Measurements from ENCODE around the gene PRKAR1B. TPM values are rescaled to one million over a fixed set of nuclear protein-coding genes. Genes with fewer than 3 reads are reported as not detected.

The PRKAR1B gene
- total RNA-seq, 1 donor from 2014 or later: 14.7 TPM

DNA sequence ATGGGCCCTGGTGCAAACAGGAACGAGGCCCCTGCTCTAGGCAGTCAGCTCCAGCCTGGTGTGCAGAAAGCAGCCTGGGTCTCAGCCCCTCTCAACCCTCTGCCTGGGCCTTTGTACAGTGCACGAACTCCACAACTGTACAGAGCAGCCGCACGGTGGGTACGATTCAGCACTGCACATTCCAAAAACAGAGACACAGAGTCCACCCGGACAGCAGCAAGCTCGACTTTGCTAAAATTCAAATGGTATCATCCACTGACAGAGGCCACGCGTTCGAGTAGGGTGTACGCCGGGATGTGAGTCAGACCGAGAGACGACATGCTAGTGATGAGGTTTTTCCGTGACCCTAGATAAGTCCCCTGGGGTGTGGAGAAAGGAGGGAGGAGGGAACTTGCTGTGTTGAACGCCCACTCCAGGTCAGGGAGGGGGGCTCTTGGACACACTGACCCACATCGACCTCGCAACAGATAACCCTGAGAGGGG is 141.8 kb downstream of the PRKAR1B start:
- Histone ChIP-seq H3K9me3 (ENCODE audit: insufficient read depth, low read depth, low read length) (peaks cover 9% of the 10 kb centered on the region), H3K4me1 (ENCODE audit: insufficient read depth, low read length) (no peaks in the 10 kb centered on the region), H3K4me2 (ENCODE audit: low read length) (no peak overlapping the region), H3K27me3 (ENCODE audit: insufficient read depth, low read length) (no peaks in the 10 kb centered on the region), H2AFZ (ENCODE audit: low read depth, low read length) (no peak overlapping the region), H3K79me2 (ENCODE audit: insufficient read depth, low read length) (no peaks in the 10 kb centered on the region), H3K9ac (ENCODE audit: low read length) (no peak overlapping the region), H4K20me1 (ENCODE audit: insufficient read depth, low read length) (no peaks in the 10 kb centered on the region), H3K4me3 (ENCODE audit: insufficient read depth, low read depth, low read length) (no peak overlapping the region), H3K36me3 (ENCODE audit: insufficient read depth, low read length) (no peaks in the 10 kb centered on the region), H3K27ac (ENCODE audit: low read depth, low read length) (no peak overlapping the region)
- no peak for TF ChIP-seq EZH2 (IDR thresholded peaks at IDR 0.05; ENCODE audit: insufficient read depth, low read length)
- TF ChIP-seq, protein P1, sequence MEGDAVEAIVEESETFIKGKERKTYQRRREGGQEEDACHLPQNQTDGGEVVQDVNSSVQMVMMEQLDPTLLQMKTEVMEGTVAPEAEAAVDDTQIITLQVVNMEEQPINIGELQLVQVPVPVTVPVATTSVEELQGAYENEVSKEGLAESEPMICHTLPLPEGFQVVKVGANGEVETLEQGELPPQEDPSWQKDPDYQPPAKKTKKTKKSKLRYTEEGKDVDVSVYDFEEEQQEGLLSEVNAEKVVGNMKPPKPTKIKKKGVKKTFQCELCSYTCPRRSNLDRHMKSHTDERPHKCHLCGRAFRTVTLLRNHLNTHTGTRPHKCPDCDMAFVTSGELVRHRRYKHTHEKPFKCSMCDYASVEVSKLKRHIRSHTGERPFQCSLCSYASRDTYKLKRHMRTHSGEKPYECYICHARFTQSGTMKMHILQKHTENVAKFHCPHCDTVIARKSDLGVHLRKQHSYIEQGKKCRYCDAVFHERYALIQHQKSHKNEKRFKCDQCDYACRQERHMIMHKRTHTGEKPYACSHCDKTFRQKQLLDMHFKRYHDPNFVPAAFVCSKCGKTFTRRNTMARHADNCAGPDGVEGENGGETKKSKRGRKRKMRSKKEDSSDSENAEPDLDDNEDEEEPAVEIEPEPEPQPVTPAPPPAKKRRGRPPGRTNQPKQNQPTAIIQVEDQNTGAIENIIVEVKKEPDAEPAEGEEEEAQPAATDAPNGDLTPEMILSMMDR (IDR thresholded peaks at IDR 0.05; ENCODE audit: insufficient read depth, low read depth, low read length): no peak
- Mint-ChIP-seq H3K27ac (ENCODE audit: unreplicated experiment) (no peak overlapping the region), H3K4me3 (ENCODE audit: unreplicated experiment) (no peak overlapping the region), H3K4me1 (ENCODE audit: low read depth, unreplicated experiment) (peaks cover 5% of the 10 kb centered on the region), H3K9me3 (ENCODE audit: unreplicated experiment) (peaks cover 9% of the 10 kb centered on the region), H3K36me3 (ENCODE audit: low read depth, unreplicated experiment) (peaks cover 14% of the 10 kb centered on the region), H3K27me3 (ENCODE audit: low read depth, unreplicated experiment) (no peaks in the 10 kb centered on the region)
- DNase-seq (ENCODE audit: low read depth): no peak
- FAIRE-seq: no peak

DNA sequence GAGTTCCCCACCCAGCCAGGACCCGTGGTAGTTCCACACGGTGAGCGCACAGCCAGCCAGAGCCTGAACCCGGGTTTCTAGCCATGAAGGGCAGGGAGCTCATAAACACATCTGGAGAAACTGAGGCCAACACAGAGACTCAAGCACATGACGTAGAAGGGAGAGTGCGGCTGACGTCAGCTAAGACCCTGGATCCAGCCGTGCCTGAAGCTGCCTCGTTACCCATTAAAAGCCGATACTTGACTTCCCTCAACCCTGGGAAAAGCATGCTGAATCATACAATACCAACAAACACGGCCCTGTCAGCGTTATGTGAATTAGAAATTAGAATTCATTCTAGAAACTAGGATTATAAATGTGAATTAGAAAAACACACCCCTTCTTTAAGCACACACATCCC is 142.3 kb downstream of the PRKAR1B start:
- Histone ChIP-seq H3K36me3 (ENCODE audit: insufficient read depth, low read length) (no peaks in the 10 kb centered on the region), H4K20me1 (ENCODE audit: insufficient read depth, low read length) (no peaks in the 10 kb centered on the region), H3K4me2 (ENCODE audit: low read length) (no peak overlapping the region), H3K79me2 (ENCODE audit: insufficient read depth, low read length) (no peaks in the 10 kb centered on the region), H3K9me3 (ENCODE audit: insufficient read depth, low read depth, low read length) (peaks cover 9% of the 10 kb centered on the region), H3K4me1 (ENCODE audit: insufficient read depth, low read length) (no peaks in the 10 kb centered on the region), H3K27ac (ENCODE audit: low read depth, low read length) (no peak overlapping the region), H3K9ac (ENCODE audit: low read length) (no peak overlapping the region), H2AFZ (ENCODE audit: low read depth, low read length) (no peak overlapping the region), H3K4me3 (ENCODE audit: insufficient read depth, low read depth, low read length) (no peak overlapping the region), H3K27me3 (ENCODE audit: insufficient read depth, low read length) (no peaks in the 10 kb centered on the region)
- Mint-ChIP-seq H3K4me1 (ENCODE audit: low read depth, unreplicated experiment) (peaks cover 5% of the 10 kb centered on the region), H3K27me3 (ENCODE audit: low read depth, unreplicated experiment) (no peaks in the 10 kb centered on the region), H3K9me3 (ENCODE audit: unreplicated experiment) (peaks cover 9% of the 10 kb centered on the region), H3K36me3 (ENCODE audit: low read depth, unreplicated experiment) (peaks cover 14% of the 10 kb centered on the region), H3K4me3 (ENCODE audit: unreplicated experiment) (no peak overlapping the region), H3K27ac (ENCODE audit: unreplicated experiment) (no peak overlapping the region)
- TF ChIP-seq, protein P1 (IDR thresholded peaks at IDR 0.05; ENCODE audit: insufficient read depth, low read depth, low read length): no peak
- TF ChIP-seq EZH2 (IDR thresholded peaks at IDR 0.05; ENCODE audit: insufficient read depth, low read length): no peak
- FAIRE-seq (no peak), DNase-seq (ENCODE audit: low read depth) (no peak)

DNA sequence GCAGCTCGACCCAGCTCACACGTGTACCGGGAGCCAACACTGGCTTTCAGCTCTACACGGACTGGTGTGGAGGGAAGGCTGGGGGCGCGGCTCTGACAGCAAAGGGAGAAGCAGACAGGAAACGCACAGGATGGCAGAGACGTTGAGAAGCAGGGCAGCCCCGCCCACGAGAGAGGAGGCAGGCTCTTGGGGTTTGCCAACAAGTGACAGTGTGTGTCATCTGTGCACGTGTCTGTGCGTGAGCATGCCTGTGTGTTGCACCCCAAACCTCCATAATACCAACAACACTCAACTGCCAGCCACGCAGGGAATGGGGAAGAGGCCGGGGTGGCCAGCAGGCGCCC is 143.0 kb downstream of the PRKAR1B start:
- Histone ChIP-seq H3K27ac (ENCODE audit: low read depth, low read length) (no peak overlapping the region), H3K79me2 (ENCODE audit: insufficient read depth, low read length) (no peaks in the 10 kb centered on the region), H2AFZ (ENCODE audit: low read depth, low read length) (no peak overlapping the region), H3K9ac (ENCODE audit: low read length) (no peak overlapping the region), H3K9me3 (ENCODE audit: insufficient read depth, low read depth, low read length) (peaks cover 9% of the 10 kb centered on the region), H3K27me3 (ENCODE audit: insufficient read depth, low read length) (no peaks in the 10 kb centered on the region), H4K20me1 (ENCODE audit: insufficient read depth, low read length) (no peaks in the 10 kb centered on the region), H3K4me1 (ENCODE audit: insufficient read depth, low read length) (no peaks in the 10 kb centered on the region), H3K4me3 (ENCODE audit: insufficient read depth, low read depth, low read length) (no peak overlapping the region), H3K36me3 (ENCODE audit: insufficient read depth, low read length) (no peaks in the 10 kb centered on the region), H3K4me2 (ENCODE audit: low read length) (no peak overlapping the region)
- Mint-ChIP-seq H3K36me3 (ENCODE audit: low read depth, unreplicated experiment) (peaks cover 13% of the 10 kb centered on the region), H3K4me3 (ENCODE audit: unreplicated experiment) (no peak overlapping the region), H3K9me3 (ENCODE audit: unreplicated experiment) (peaks cover 9% of the 10 kb centered on the region), H3K4me1 (ENCODE audit: low read depth, unreplicated experiment) (peaks cover 5% of the 10 kb centered on the region), H3K27me3 (ENCODE audit: low read depth, unreplicated experiment) (no peaks in the 10 kb centered on the region), H3K27ac (ENCODE audit: unreplicated experiment) (no peak overlapping the region)
- TF ChIP-seq, protein P1 (IDR thresholded peaks at IDR 0.05; ENCODE audit: insufficient read depth, low read depth, low read length): no peak
- no peak for TF ChIP-seq EZH2 (IDR thresholded peaks at IDR 0.05; ENCODE audit: insufficient read depth, low read length)
- DNase-seq (ENCODE audit: low read depth): no peak
- no peak for FAIRE-seq

Measured in astrocyte (in vitro differentiated cells and primary cell).